PFSK-1 (cell line): Measurements from ENCODE around the gene COMTD1.

ENCODE experiments used
- FOXP2 ChIP-seq: optimal IDR thresholded peaks from 2 replicates; pipeline ENCODE3; 2011; ENCODE audit warnings: borderline replicate concordance, control low read depth, inconsistent platforms; ENCODE audit not compliant: insufficient read depth; ENCODE audit errors: extremely low read length, extremely low read depth
- POLR2AphosphoS5 ChIP-seq: IDR thresholded peaks from 2 replicates; pipeline ENCODE4 v1.6.1; 2012; ENCODE audit warnings: low read depth, mild to moderate bottlenecking, control low read depth, low read length, moderate library complexity
- REST ChIP-seq, 2 experiments: IDR thresholded peaks; 2 replicates each; pipeline versions ENCODE4 v1.6.1 to v1.8.0; 2011 to 2012; ENCODE audit warnings: low read depth in 2 of 2, low read length in 2 of 2, control low read depth in 1 of 2, inconsistent platforms in 1 of 2, mild to moderate bottlenecking in 1 of 2, moderate library complexity in 1 of 2; ENCODE audit not compliant: insufficient read depth in 1 of 2
- SIN3A ChIP-seq: IDR thresholded peaks from 2 replicates; pipeline ENCODE4 v1.6.1; 2012; ENCODE audit warnings: mild to moderate bottlenecking, low read length, moderate library complexity, borderline replicate concordance; ENCODE audit not compliant: insufficient read depth
- TAF1 ChIP-seq: IDR thresholded peaks from 2 replicates; pipeline ENCODE4 v1.6.1; 2012; ENCODE audit warnings: low read length, control low read depth, borderline replicate concordance; ENCODE audit not compliant: insufficient read depth

- TF ChIP-seq REST (IDR thresholded peaks at IDR 0.05; ENCODE audit: insufficient read depth in 1 of 2, low read depth in 2 of 2, low read length in 2 of 2) (no peak), POLR2AphosphoS5 (no peak), FOXP2 (no peak), SIN3A (no peak), TAF1 (no peak)
Measured at GRCh38 chr10:75283078-75283670, 47.4 kb upstream of the COMTD1 start.
